ENCODE measurements around the gene P3H3.

DNA sequence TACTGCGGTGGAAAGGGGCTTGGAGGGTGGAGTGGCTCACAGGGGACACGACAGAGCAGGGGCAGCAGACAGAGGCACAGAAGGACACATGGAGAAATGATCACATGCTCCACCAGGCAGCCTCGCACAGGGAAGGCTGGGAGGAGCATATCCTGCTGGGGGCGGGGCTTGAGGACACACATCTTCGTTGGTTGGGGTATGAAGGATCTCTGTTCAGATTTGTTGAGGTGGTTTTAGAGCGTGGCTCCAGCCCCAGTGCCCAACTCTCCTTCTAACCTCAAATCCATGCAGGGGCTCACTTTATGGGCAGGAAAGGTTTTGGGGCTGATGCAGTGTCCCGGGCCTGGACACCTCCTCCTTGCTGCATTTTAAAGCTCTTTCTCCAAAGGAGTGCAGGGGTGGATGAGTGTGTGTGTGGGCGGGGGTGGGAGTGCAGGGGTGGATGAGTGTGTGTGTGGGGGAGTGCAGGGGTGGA lies 733 bp upstream of the P3H3 start:
- TF ChIP-seq, protein P1, sequence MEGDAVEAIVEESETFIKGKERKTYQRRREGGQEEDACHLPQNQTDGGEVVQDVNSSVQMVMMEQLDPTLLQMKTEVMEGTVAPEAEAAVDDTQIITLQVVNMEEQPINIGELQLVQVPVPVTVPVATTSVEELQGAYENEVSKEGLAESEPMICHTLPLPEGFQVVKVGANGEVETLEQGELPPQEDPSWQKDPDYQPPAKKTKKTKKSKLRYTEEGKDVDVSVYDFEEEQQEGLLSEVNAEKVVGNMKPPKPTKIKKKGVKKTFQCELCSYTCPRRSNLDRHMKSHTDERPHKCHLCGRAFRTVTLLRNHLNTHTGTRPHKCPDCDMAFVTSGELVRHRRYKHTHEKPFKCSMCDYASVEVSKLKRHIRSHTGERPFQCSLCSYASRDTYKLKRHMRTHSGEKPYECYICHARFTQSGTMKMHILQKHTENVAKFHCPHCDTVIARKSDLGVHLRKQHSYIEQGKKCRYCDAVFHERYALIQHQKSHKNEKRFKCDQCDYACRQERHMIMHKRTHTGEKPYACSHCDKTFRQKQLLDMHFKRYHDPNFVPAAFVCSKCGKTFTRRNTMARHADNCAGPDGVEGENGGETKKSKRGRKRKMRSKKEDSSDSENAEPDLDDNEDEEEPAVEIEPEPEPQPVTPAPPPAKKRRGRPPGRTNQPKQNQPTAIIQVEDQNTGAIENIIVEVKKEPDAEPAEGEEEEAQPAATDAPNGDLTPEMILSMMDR (IDR thresholded peaks at IDR 0.05; ENCODE audit: low read depth, low read length), result no peak
- no peak for TF ChIP-seq EZH2phosphoT487 (IDR thresholded peaks at IDR 0.05; ENCODE audit: low read depth)

Measured in OCI-LY3 (cell line).